Left colon (tissue), 2 donors: ENCODE measurements around the gene IRX4. TPM values are rescaled to one million over a fixed set of nuclear protein-coding genes. Genes with fewer than 3 reads are reported as not detected.
"Not testable (repeated sequence)": the region's sequence is repeated elsewhere in the genome, so short reads cannot be mapped to it uniquely, and the experiment has no call there.

Experiments
- ATAC-seq: fragments of 200-7000 bp; cut with Tn5 transposase; one replicate; pipeline ENCODE4 v1.9.1; 2020; ENCODE audit warnings: mild to moderate bottlenecking, moderate library complexity
- DNase-seq, 2 donors: peaks; one replicate each; pipeline ENCODE4 v3.0.0-alpha.2; 2020
- intact Hi-C, 2 donors: fragments of 100-400 bp; cut with DNase I in 1 of 2; cut with micrococcal nuclease in 1 of 2; formaldehyde crosslinking; loops; one replicate each; pipeline versions ENCODE4 v1.11.2 to v1.14.0; 2022; cut with DNase I, micrococcal nuclease
- total RNA-seq, 2 donors: library from RNA; stranded (reverse); fragmentation: NEBNext Ultra II Directional; extraction: Animal tissue kit (Norgen Biotek cat#: 25700); gene quantifications; one replicate each; pipeline ENCODE4 v1.2.1, GENCODE V29; 2021
- donor health status: DM: no; HTN: no; CAD: no.
- donor health status: DM: yes; HTN: yes; CAD: no.

The IRX4 gene
- total RNA-seq, 2 donors from 2014 or later, result not detected

GRCh38 chr5:1870435-1871272 lies 12.1 kb downstream of the IRX4 start:
- ATAC-seq, intact Hi-C loops, DNase-seq: not testable (repeated sequence)

DNA sequence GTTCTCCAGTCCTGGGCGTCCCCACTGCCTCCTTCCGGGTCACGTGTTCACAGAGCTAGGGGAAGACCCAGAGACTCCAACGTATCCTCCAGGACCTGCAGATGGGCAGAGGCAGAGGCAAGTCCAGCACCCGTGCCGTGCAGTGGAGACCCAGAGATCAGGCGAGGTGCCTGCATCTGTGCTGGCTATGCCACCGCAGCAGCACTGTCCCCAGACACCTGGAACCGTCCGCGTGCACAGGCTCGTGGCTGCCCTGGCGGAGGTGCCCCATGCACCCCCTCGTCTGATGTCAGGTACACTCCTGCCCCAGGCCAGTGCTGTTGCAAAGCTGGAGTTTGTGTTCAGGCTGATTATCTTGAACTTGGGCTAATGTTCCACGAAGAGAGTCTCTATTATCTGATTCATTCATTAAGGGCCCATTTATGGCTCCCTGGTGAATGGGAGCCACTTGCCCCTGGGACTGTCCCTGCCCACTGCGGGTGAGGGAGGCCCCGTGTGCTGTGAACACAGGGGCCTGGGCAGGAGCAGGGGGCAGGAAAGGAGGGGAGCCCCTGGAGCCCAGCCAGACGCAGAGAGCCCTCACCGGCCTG lies 13.7 kb downstream of the IRX4 start:
- intact Hi-C loops, result no loop called here
- no peak for ATAC-seq

DNA sequence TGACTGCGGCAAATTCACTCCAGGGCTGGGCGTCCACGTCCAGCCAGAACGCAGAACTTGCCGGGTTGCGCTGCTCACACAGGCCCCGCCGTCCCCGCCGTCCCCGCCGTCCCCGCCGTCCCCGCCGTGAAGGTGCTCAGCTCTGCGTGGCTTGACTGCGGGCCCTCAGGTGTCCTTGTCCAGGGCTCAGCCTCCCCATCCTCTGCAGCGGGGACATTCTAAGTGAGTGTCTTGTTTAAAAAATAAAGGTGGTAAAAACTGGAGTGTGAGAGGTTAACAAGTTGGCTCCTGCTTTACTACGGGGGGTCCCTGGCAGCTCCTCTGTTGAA lies 14.9 kb downstream of the IRX4 start:
- ATAC-seq (no peak), DNase-seq (no peak)
- intact Hi-C loops, result no loop called here

More for the DNA sequence above, 13.7 kb downstream of the IRX4 start:
- DNase-seq, result no peak

DNA sequence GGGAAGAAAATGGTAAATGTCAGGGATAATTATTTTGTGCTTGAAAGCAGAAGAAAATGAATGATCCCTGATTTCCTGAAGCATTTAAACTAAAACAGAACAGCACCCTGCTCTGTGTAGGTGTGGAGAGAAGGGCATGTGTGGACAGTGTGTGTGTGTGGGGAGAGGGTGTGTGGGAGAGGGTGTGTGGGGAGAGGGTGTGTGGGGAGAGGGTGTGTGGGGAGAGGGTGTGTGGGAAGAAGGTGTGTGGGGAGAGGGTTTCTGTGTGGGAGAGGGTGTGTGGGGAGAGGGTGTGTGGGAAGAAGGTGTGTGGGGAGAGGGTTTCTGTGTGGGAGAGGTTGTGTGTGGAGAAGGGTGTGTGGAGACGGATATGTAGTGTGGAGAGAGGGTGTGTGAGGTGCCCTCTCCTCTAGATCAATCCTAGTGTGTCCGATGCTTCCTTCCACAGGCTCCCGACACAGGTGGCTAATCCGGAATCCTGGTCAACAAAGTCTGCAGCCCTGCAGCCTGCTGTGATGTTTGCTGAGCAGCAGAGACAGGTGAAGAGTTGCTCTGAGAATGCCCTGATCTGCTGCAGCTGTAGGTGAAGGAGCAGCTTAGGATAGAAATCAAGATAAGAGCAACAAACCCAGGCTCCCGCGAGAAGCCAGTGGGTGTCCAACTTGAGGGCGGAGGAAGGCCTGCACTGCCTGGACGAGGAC lies 15.5 kb downstream of the IRX4 start:
- DNase-seq, result no peak
- intact Hi-C loops, result no loop called here
- peak; percentile 35 for ATAC-seq

GRCh38 chr5:1865948-1866347 lies 16.8 kb downstream of the IRX4 start:
- DNase-seq, result no peak
- intact Hi-C loops, result no loop called here
- no peak for ATAC-seq

DNA sequence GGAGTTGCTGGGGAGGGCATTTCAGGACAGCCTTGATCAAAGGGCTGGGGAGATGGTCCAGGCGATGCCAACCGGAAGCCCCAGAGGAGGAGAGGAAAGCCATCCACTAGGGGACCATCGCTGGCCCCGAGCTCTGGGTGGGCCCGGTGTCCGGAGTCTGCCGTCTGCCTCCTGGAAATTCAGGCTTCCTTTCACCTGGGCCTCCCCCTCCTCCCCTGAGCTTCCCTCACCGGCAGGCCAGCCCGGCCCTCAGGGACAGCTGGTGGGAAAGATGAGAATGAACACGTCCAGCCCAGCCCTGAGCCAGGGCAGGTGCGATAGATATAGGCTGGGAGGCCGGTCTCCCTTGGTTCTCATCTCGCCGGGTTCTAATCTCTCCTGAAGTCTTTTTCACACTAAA lies 17.2 kb downstream of the IRX4 start:
- DNase-seq (no peak), ATAC-seq (no peak)
- intact Hi-C loops, result no loop called here

DNA sequence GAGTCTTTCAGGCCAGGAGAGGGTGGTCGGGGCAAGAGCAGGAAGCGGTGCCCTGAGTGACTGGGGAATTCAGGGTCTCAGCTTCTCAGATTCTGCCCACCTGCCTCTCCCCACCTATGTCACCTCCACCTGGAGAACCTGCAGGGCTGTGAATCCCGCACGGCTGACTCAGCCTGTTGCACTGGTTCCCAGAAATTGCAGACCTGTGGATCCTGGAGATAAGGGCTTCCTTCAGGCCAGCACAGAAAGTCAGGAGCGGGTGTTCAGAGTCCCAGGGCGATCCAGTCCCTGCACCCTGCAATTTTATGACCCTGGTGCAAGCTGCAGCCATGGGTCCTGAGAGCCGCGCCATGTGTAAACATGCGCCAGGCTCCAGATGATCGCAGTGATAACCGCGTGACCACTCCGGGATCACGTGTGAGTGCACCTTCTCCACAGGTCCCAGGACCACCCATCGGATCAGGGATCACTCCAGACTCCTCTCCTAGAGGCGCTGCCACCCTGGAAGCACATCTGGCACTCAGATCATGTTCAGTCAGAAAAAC lies 17.8 kb downstream of the IRX4 start:
- peak in 1 of 2 donors; percentile 50 for DNase-seq
- intact Hi-C loops, result no loop called here
- ATAC-seq, result peak; percentile 97

DNA sequence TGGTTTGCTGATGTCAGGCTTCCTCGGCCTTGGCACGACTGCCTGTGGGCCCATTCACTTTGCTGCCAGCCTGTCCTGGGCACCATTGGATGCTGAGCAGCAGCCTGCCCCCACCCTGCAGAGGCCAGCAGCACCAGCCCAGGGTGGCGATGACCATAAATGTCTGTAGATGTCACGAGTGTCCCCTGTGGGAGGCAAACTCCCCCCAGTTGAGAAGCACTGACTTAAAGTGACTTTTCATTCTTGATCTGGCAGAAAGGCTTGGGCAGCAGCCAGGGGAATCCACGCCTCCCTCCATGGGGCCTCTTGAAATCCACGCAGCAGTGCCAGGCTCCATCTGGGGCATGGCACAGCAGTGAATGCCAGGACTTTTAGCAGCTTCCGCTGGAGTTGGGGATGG lies 21.8 kb downstream of the IRX4 start:
- DNase-seq (no peak), ATAC-seq (no peak)
- intact Hi-C loops, result no loop called here

- ATAC-seq (no peak), DNase-seq (no peak)
- intact Hi-C loops, result no loop called here
These were observed 22.6 kb downstream of the IRX4 start for GRCh38 chr5:1860021-1860610.

DNA sequence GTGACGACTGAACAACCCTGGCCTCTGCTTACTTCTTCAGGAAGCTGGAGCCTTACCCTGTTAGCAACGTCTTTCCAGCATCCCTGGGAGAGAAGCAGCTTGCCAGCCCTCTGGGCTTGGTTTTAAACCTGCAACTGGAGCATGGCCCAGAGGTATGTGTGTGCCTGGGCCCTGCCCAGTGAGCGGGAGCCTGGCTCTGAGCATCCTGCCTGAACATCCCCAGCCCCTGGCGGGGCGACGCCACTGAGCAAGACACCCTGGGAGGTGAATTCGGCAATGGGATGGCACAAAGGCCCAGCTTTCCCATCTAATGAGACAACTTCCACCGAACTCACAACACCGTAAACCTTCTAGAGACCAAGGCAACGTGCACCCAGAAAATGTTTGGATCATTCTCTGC lies 23.6 kb downstream of the IRX4 start:
- ATAC-seq (no peak), DNase-seq (no peak)
- intact Hi-C loops, result no loop called here

GRCh38 chr5:1858436-1858835 lies 24.3 kb downstream of the IRX4 start:
- ATAC-seq, result no peak
- intact Hi-C loops, result no loop called here
- no peak for DNase-seq

DNA sequence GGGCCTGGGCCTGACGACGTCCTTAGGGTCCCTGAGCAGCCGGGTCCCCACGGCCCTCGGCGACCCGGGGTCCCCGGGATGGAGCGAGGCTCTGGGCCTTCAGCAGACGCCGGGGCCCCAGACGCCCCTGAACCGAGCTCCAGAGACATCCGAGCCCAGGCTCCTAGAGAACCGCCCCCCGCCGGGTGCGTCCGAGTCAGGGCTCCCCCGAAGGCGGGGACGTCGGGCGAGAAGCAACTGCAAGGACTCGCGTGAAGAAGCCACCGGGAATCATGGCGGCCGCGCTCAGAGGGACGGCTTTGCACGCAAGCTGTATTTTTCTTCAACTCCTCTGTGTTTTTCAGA lies 25.5 kb downstream of the IRX4 start:
- intact Hi-C loops, result no loop called here
- DNase-seq, result no peak
- no peak for ATAC-seq

GRCh38 chr5:1856596-1857255 lies 26.0 kb downstream of the IRX4 start:
- DNase-seq (no peak), ATAC-seq (no peak)
- intact Hi-C loops, result no loop called here

DNA sequence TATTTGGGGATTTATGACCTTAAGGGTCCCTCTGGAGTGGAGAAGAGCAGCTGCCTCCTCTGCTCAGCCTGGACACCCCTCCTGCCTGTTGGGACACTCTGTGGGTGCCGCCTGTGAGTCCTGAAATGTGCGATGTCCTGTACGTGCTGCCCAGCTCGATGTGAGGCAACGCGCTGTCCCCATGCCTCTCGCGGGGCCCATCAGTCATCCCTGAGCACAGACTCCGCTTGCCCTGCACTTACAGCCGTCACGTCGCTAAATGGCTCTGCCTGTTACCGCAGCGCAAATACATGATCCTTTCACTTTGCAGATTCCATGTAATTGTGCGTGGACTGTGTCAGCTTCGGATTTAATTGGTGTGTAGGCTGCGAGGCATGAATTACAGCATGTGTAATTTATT lies 27.1 kb downstream of the IRX4 start:
- ATAC-seq (no peak), DNase-seq (no peak)
- intact Hi-C loops, result no loop called here

GRCh38 chr5:1855075-1855474 lies 27.6 kb downstream of the IRX4 start:
- intact Hi-C loops, result no loop called here
- ATAC-seq, result no peak
- DNase-seq, result no peak

DNA sequence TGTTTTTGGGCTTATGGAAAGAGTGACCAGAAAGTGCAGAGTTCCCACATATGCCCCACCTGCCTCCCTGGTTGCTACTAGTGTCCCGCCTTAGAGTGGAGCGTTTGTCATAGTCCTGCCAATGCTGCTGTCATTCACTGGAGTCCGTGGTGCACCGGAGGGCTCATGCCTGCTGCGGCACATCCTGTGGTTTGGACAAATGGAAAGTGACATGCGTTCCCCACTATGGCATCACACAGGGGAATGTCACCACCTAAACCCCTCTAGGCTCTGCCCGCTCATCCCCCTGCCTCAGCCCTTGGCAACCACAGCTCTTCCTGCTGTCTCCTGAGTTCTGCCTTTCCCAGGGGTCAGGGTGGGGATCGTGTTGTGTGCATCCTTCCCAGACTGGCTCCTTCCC lies 29.2 kb downstream of the IRX4 start:
- intact Hi-C loops, result no loop called here
- ATAC-seq (no peak), DNase-seq (no peak)

GRCh38 chr5:1852324-1852947 lies 30.3 kb downstream of the IRX4 start:
- ATAC-seq (no peak), DNase-seq (no peak)
- intact Hi-C loops, result no loop called here

DNA sequence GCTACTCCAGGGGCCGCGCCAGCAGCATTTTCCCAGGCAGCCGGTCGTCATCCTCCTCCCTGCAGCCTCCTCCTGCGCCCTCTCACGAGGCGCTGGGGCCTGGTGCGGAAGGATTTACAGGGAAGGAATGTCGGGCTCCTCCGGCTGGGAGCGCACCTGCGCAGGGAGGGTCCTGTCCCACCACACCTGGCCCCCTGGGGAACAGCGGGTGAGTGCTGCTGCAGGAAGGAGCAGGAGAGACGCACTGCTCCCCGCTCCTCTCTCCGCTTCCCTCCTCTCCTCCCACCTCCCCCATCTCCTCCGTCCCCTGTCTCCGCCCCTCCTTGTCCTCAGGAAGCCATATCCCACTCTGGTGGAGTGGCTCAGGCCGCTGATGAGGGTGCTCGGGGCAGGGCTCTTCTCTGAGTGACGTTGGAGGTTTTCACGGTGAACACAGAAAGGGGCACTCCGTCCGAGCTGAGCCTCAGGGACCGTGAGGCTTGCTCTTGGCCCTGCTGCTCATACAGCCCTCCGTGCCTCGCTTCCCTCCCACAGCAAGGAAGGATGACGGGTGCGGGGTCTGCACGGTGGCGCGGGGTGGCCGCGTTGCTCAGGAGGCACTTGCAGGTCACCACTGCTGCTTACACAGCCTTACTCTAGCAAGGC lies 31.3 kb downstream of the IRX4 start:
- ATAC-seq, result no peak
- intact Hi-C loops, result no loop called here
- no peak for DNase-seq
